ENCODE results near the gene PECR.

The PECR gene

DNA sequence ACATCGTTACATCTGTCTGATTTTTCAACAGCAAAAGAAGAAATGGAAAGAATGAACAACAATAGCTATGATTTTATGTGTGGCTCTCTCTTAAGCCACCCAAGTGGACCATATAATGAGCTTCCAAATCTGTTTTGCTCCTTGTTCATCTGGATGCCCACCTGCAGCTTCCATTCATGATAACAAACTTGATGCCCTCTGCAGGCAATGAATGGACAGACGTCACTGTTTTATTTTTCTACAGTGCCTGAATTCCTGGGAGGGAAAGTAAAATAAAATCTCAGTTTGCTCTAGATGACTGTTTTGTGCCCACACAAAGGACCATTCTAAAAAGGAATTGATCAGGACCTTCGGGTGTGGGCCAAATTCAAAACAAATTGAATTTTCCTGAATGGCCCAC is 73.2 kb downstream of the PECR start:
- no peaks in the 10 kb centered on the region for H3K9me3 ChIP-seq (replicated peaks in 1 of 11)
- H4K20me1 ChIP-seq = peaks cover 0 to 4% (median 0%) of the 10 kb centered on the region in 11 experiments; a peak in 1 of 22 replicates
- H3K27me3 ChIP-seq = no peaks in the 10 kb centered on the region
- no peak overlapping the region for H3K4me2 ChIP-seq
- peaks cover 11 to 43% (median 15%) of the 10 kb centered on the region in 10 experiments; a peak in 19 of 20 replicates for H3K4me1 ChIP-seq
- TF ChIP-seq Cebpa-rat (IDR thresholded peaks at IDR 0.05) = no peak
- H3K36me3 ChIP-seq = no peaks in the 10 kb centered on the region
- H3K9ac ChIP-seq = no peak overlapping the region
- H3K4me3 ChIP-seq = no peak overlapping the region
- no peak overlapping the region for H3K27ac ChIP-seq

GRCh38 chr2:216006164-216006663 is 75.4 kb downstream of the PECR start:
- TF ChIP-seq Cebpa-rat (IDR thresholded peaks at IDR 0.05) = no peak
- H3K9ac ChIP-seq = no peak overlapping the region; a peak in 1 of 22 replicates
- no peak overlapping the region for H3K4me3 ChIP-seq
- H3K4me2 ChIP-seq = peak overlapping the region in 5 of 11 experiments; percentile 17 to 72 (median 54); a peak in 6 of 22 replicates
- peaks cover 15 to 48% (median 21%) of the 10 kb centered on the region in 10 experiments for H3K4me1 ChIP-seq
- no peaks in the 10 kb centered on the region for H3K9me3 ChIP-seq (replicated peaks in 1 of 11)
- no peaks in the 10 kb centered on the region for H3K27me3 ChIP-seq
- H3K36me3 ChIP-seq = no peaks in the 10 kb centered on the region
- peak overlapping the region in 1 of 11 experiments; percentile 21; a peak in 2 of 22 replicates for H3K27ac ChIP-seq
- H4K20me1 ChIP-seq = peaks cover 0 to 13% (median 0%) of the 10 kb centered on the region in 11 experiments; a peak in 1 of 22 replicates

DNA sequence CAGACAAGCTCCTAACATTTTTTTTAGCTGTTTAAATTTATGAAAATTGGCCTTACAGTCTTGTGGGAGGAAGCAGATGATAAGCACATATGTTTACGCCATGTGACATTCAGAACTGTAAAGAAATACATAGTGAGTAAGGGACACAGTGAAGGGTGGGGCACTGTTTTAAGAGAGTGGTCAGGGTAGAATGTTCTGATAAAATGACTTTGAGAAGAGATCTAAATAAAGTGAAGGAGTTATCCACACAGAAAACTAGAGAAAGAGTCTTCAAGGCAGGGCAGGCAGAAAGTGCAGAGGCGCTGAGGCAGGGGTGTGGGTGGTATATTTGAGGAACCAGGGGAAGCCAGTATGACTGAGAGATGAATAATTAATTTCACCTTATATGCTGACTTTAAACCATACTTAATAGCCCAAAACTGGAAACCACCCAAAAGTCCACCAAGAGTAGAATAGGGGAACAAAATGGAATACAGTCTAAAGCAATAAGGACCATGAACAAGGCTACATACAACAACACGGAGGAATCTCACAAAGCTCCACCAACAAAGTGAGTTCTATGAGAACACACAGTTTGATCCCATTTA is 76.8 kb downstream of the PECR start:
- no peaks in the 10 kb centered on the region for H3K9me3 ChIP-seq (replicated peaks in 1 of 11)
- H3K9ac ChIP-seq = no peak overlapping the region
- TF ChIP-seq Cebpa-rat (IDR thresholded peaks at IDR 0.05) = no peak
- H3K27me3 ChIP-seq = no peaks in the 10 kb centered on the region
- no peak overlapping the region for H3K4me3 ChIP-seq
- H3K36me3 ChIP-seq = peaks cover 0 to 8% (median 0%) of the 10 kb centered on the region in 11 experiments; a peak in 1 of 22 replicates
- H3K4me1 ChIP-seq = peaks cover 16 to 48% (median 22%) of the 10 kb centered on the region in 10 experiments
- peak overlapping the region in 3 of 11 experiments; percentile 54 to 72 (median 65); a peak in 5 of 22 replicates for H3K4me2 ChIP-seq
- H4K20me1 ChIP-seq = peaks cover 0 to 13% (median 0%) of the 10 kb centered on the region in 11 experiments; a peak in 1 of 22 replicates
- peak overlapping the region in 1 of 11 experiments; percentile 21; a peak in 2 of 22 replicates for H3K27ac ChIP-seq

DNA sequence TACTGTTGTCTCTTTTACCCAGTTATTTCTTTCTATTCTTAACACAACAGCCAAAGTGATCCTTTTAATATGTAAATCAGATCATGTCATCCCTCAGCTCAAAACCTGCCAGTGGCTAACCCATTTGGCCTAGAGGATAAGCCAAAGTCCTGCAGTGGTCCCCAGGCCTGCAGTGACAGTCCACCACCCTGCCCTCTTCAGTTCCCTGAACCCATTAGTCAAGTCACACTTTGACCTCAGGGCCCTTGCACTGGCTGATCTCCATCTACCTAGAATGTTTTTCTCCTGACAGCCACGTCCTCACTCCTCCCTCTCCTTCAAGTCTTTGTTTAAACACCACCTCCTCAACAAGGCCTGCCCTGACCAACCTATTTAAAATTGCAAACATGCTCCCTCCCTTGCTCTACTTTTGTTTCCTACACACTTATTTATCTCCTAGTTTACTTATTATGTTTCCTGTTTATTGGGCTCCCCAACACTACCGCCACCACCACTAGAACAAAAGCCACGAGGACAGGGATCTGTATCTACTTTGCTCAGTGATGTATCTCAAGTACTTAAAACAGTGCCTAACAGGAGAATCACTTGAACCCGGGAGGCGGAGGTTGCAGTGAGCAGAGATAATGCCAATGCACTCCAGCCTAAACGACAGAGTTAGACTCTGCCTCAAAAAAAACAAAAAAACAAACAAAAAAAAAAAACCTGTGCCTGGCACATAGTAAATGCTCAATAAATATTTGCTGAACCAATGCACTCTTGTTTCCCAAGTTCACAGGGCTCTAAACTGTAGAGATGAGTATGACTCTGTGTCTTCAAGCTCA is 77.5 kb downstream of the PECR start:
- Histone ChIP-seq H3K4me1 (peaks cover 22 to 50% (median 27%) of the 10 kb centered on the region in 10 experiments), H3K9ac (no peak overlapping the region), H3K4me3 (no peak overlapping the region), H3K36me3 (peaks cover 0 to 8% (median 0%) of the 10 kb centered on the region in 11 experiments; a peak in 1 of 22 replicates), H3K4me2 (peak overlapping the region in 2 of 11 experiments; percentile 54 to 72; a peak in 4 of 22 replicates), H3K27ac (peak overlapping the region in 1 of 11 experiments; percentile 21; a peak in 2 of 22 replicates), H3K27me3 (no peaks in the 10 kb centered on the region), H4K20me1 (peaks cover 0 to 13% (median 0%) of the 10 kb centered on the region in 11 experiments; a peak in 1 of 22 replicates), H3K9me3 (replicated peaks in 1 of 11) (no peaks in the 10 kb centered on the region)
- TF ChIP-seq Cebpa-rat (IDR thresholded peaks at IDR 0.05) = no peak

DNA sequence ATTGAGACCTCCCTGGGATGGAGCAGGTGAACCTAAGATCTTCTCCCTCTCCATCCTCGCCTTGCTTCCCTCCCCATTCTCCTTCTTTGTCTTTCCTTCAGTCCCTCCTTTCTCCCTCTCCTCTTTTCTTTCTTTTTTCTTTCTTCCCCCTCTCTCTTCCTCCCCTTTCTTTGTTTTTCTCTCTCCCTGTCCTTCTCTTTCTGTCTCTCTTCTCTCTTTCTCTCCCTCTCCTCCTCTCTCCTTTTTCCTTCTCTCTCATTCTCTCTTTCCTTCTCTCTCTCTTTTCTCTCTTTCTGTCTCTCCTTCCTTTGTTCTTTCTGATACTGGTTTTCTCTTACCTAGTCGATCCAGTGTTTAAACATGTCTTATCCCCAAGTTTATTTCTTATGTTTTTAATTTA is 78.9 kb downstream of the PECR start:
- no peaks in the 10 kb centered on the region for H3K27me3 ChIP-seq
- no peaks in the 10 kb centered on the region for H3K9me3 ChIP-seq (replicated peaks in 1 of 11)
- no peak overlapping the region for H3K4me3 ChIP-seq
- no peak for TF ChIP-seq Cebpa-rat (IDR thresholded peaks at IDR 0.05)
- H3K4me1 ChIP-seq = peaks cover 36 to 61% (median 41%) of the 10 kb centered on the region in 10 experiments
- peak overlapping the region; percentile 23 to 71 (median 56); a peak in 21 of 22 replicates for H3K4me2 ChIP-seq
- peaks cover 0 to 8% (median 0%) of the 10 kb centered on the region in 11 experiments; a peak in 1 of 22 replicates for H3K36me3 ChIP-seq
- peaks cover 0 to 13% (median 0%) of the 10 kb centered on the region in 11 experiments; a peak in 1 of 22 replicates for H4K20me1 ChIP-seq
- peak overlapping the region in 3 of 11 experiments; percentile 9 to 47 (median 39); a peak in 3 of 22 replicates for H3K27ac ChIP-seq
- 0 out of 22 replicates have a peak overlapping the region, but pooled peaks of 1 of the 11 experiments have one; percentile 29 for H3K9ac ChIP-seq

- TF ChIP-seq Cebpa-rat (IDR thresholded peaks at IDR 0.05) = no peak
- Histone ChIP-seq H3K9me3 (replicated peaks in 1 of 11) (no peaks in the 10 kb centered on the region), H3K27me3 (no peaks in the 10 kb centered on the region), H3K27ac (peak overlapping the region in 3 of 11 experiments; percentile 9 to 47 (median 39); a peak in 3 of 22 replicates), H3K9ac (0 out of 22 replicates have a peak overlapping the region, but pooled peaks of 1 of the 11 experiments have one; percentile 29), H4K20me1 (peaks cover 0 to 13% (median 0%) of the 10 kb centered on the region in 11 experiments; a peak in 1 of 22 replicates), H3K36me3 (peaks cover 0 to 8% (median 0%) of the 10 kb centered on the region in 11 experiments; a peak in 1 of 22 replicates), H3K4me2 (peak overlapping the region; percentile 23 to 71 (median 56); a peak in 21 of 22 replicates), H3K4me1 (peaks cover 41 to 65% (median 46%) of the 10 kb centered on the region in 10 experiments), H3K4me3 (no peak overlapping the region)
Observed at GRCh38 chr2:216002101-216002678, 79.4 kb downstream of the PECR start.

GRCh38 chr2:216001216-216002100 is 80.2 kb downstream of the PECR start:
- Histone ChIP-seq H3K4me2 (peak overlapping the region in 9 of 11 experiments; percentile 37 to 71 (median 59); a peak in 17 of 22 replicates), H3K9me3 (replicated peaks in 1 of 11) (no peaks in the 10 kb centered on the region), H3K36me3 (peaks cover 0 to 8% (median 0%) of the 10 kb centered on the region in 11 experiments; a peak in 1 of 22 replicates), H3K27ac (peak overlapping the region in 1 of 11 experiments; percentile 5; a peak in 2 of 22 replicates), H3K4me1 (peaks cover 46 to 61% (median 52%) of the 10 kb centered on the region in 10 experiments), H4K20me1 (peaks cover 0 to 13% (median 0%) of the 10 kb centered on the region in 11 experiments; a peak in 1 of 22 replicates), H3K9ac (no peak overlapping the region), H3K4me3 (no peak overlapping the region), H3K27me3 (no peaks in the 10 kb centered on the region)
- no peak for TF ChIP-seq Cebpa-rat (IDR thresholded peaks at IDR 0.05)

Data from BLaER1 treated with 17β-estradiol and CSF1 and Interleukin-3, amounts not matched to agents 10 nM and 100 nM (cell line).